ENCODE measurements around the gene GPC6. TPM values are rescaled to one million over a fixed set of nuclear protein-coding genes. Genes with fewer than 3 reads are reported as not detected.

Gene GPC6
- total RNA-seq, 2 experiments from 2014 or later = not detected

DNA sequence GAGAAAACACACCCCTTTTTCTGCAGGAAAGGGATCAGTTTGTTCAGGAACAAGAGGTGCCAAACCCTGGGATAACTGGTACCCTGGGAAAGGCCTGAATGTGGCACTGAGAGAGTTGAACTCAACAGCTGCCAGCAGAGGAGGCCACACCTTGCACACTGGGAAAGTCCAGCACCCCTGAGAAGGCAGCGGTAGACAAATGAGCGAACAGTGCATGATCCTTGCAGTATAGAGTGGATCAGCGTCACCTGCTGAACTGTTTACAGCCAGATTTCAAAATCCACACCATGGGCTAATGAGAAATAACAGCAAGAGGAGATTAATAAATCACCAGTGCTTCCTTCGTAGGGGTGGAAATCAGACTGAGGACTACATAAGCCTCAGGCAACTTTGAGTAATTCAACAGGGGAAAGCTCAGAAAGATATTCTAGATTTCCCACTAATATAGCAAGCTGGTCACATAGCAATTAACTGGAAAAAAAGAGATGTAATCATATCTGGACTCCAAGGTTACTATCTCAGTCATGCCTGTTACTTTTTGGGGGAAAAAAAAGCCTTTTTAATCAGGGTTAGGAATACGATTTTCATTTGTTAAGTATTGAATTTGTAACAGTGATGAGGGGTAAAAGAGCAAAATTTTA lies 1200.8 kb downstream of the GPC6 start:
- no peak overlapping the region for H3K4me3 Mint-ChIP-seq
- H3K27ac Mint-ChIP-seq = no peak overlapping the region
- peaks cover 6% of the 10 kb centered on the region for H3K4me1 Mint-ChIP-seq (ENCODE audit: low read depth)
- no peaks in the 10 kb centered on the region for H3K36me3 Mint-ChIP-seq
- ChIA-PET CTCF (no interaction called here), POLR2A (no interaction called here)
- intact Hi-C loops (cut with micrococcal nuclease) = no loop called here
- H3K9me3 Mint-ChIP-seq = no peaks in the 10 kb centered on the region
- peaks cover 6% of the 10 kb centered on the region for H3K27me3 Mint-ChIP-seq
- no peak for DNase-seq

- H3K27ac Mint-ChIP-seq = no peak overlapping the region
- no peak for DNase-seq
- POLR2A ChIA-PET = no interaction called here
- H3K36me3 Mint-ChIP-seq = no peaks in the 10 kb centered on the region
- intact Hi-C loops (cut with micrococcal nuclease) = loop anchor here (10.0 kb wide), 2 partner anchors 973 to 1043 kb away; no protein-coding TSS in a partner anchor
- H3K4me1 Mint-ChIP-seq (ENCODE audit: low read depth) = peaks cover 17% of the 10 kb centered on the region
- no peaks in the 10 kb centered on the region for H3K9me3 Mint-ChIP-seq
- no peaks in the 10 kb centered on the region for H3K27me3 Mint-ChIP-seq
- CTCF ChIA-PET = interaction anchor here (8.0 kb wide), 1 partner anchor 186 kb away, joined by 174 read pairs; no protein-coding TSS in a partner anchor
- no peak overlapping the region for H3K4me3 Mint-ChIP-seq
Observed at GRCh38 chr13:94431574-94431973, 1205.0 kb downstream of the GPC6 start.

DNA sequence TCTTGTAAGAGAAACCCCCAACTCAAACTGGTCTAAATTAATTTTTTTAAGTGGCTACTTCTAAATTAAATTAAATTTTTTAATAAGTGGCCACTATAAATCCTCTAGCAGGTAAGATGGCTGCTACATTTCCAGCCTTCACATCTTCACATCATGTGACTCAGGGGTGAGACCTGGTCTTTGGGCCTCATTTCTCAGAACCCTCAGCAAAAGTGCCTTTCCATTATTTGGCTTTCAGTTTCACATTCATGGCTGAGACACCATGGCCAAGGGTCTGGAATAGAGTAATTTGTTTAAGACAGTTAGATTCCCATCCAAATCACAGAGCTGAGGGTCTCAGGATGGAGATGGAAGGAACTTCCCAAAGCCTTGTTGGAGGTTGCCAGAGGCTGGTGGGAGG lies 1205.4 kb downstream of the GPC6 start:
- intact Hi-C loops (cut with micrococcal nuclease) = loop anchor here (1.0 to 10.0 kb wide), 4 partner anchors 13 to 1043 kb away; no protein-coding TSS in a partner anchor
- H3K27me3 Mint-ChIP-seq = no peaks in the 10 kb centered on the region
- DNase-seq = peak; percentile 16
- ChIA-PET POLR2A (no interaction called here), CTCF (interaction anchor here (0.6 to 8.0 kb wide), 2 partner anchors 22 to 186 kb away, joined by 3 to 174 read pairs; no protein-coding TSS in a partner anchor)
- H3K4me1 Mint-ChIP-seq (ENCODE audit: low read depth) = peaks cover 17% of the 10 kb centered on the region
- H3K36me3 Mint-ChIP-seq = no peaks in the 10 kb centered on the region
- H3K4me3 Mint-ChIP-seq = no peak overlapping the region
- no peaks in the 10 kb centered on the region for H3K9me3 Mint-ChIP-seq
- no peak overlapping the region for H3K27ac Mint-ChIP-seq

DNA sequence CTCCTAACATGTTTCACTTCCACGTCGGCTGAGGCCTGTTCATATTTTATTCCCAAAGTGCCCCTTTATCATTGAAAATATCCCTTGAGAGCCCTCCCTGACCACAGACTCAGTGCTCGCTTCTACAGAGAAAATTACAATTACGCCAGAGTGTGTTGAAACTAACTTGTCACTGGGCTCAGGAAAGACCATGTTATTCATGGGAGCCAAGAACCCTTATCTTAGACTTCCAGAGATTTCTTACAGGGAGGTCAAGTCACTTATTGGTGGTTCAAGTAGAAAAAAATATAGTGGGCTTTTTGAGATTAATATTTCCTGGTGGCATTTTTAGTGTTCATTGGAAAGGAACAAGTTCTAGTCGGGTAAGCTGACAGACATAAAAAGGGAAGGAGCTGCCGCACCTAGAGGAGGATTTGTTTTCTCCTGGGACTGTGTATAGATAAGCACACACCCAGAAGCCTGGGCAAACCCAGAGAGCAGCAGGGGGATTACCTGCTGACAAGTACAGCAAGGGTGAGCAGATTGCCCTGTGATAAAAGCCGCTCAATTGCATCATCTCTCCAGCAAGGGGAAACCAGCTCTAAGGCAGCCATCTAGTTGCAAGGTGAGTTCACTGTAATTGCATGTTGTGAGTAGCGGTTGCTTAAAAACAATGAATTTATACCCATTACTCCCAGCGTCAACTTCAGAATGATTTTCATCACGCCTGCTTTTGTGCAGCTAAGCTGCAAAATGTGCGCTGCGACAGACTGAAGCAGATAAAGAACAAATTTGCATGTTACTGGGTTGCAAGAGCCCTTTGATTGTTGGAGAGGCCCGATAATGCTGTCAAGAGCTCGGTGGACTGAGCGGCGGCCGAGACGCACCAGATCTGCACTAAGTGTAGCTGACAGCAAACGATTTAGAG lies 1206.7 kb downstream of the GPC6 start:
- H3K4me3 Mint-ChIP-seq = no peak overlapping the region
- no peaks in the 10 kb centered on the region for H3K27me3 Mint-ChIP-seq
- no peaks in the 10 kb centered on the region for H3K9me3 Mint-ChIP-seq
- peaks cover 17% of the 10 kb centered on the region for H3K4me1 Mint-ChIP-seq (ENCODE audit: low read depth)
- H3K36me3 Mint-ChIP-seq = no peaks in the 10 kb centered on the region
- intact Hi-C loops (cut with micrococcal nuclease) = loop anchor here (2.0 to 10.0 kb wide), 3 partner anchors 115 to 1041 kb away; no protein-coding TSS in a partner anchor
- H3K27ac Mint-ChIP-seq = no peak overlapping the region
- ChIA-PET POLR2A (no interaction called here), CTCF (interaction anchor here (1.0 to 8.0 kb wide), 4 partner anchors 12 to 185 kb away, joined by 3 to 174 read pairs (median 10); no protein-coding TSS in a partner anchor)
- peak; percentile 48 for DNase-seq

DNA sequence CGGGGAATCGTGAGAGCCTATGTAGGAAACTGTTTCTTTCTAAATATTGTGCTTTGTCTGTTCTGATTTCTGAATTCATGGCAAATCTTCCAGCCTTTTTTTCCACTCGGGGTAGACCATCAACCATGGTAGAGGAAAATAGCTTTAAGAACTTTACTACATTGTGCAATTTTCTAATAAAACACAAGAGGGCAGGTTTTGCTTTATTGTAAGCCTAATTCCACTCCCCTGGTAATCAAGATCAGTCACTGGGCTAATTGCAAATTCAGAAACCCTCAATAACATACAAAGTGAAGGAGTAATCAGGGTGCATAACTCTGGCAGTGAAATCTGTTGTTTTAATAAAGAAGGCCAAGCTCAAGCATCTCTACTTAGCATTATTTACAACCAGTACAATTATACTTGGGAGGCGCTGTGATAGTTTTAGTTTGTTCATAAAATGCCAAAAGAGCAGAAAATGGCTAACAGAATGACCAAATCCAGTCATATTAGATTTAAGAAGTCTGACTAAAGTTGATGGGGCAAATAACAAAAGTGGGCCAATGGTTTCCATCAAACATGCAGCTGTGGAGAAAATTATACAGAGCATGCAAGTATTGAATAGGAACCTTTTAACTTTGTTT lies 1209.1 kb downstream of the GPC6 start:
- H3K4me3 Mint-ChIP-seq = no peak overlapping the region
- H3K36me3 Mint-ChIP-seq = no peaks in the 10 kb centered on the region
- H3K4me1 Mint-ChIP-seq (ENCODE audit: low read depth) = peaks cover 17% of the 10 kb centered on the region
- H3K9me3 Mint-ChIP-seq = no peaks in the 10 kb centered on the region
- ChIA-PET POLR2A (no interaction called here), CTCF (interaction anchor here (0.8 to 8.0 kb wide), 18 partner anchors 10 to 969 kb away, joined by 3 to 174 read pairs (median 4); partner anchors contain the start of gene TGDS)
- intact Hi-C loops (cut with micrococcal nuclease) = loop anchor here (1.0 to 10.0 kb wide), 4 partner anchors 182 to 1039 kb away; no protein-coding TSS in a partner anchor
- H3K27me3 Mint-ChIP-seq = peaks cover 3% of the 10 kb centered on the region
- DNase-seq = no peak
- no peak overlapping the region for H3K27ac Mint-ChIP-seq

- intact Hi-C loops (cut with micrococcal nuclease) = no loop called here
- ChIA-PET CTCF (no interaction called here), POLR2A (no interaction called here)
- DNase-seq = no peak
- H3K27me3 Mint-ChIP-seq = peaks cover 8% of the 10 kb centered on the region
- no peaks in the 10 kb centered on the region for H3K36me3 Mint-ChIP-seq
- H3K9me3 Mint-ChIP-seq = no peaks in the 10 kb centered on the region
- H3K4me3 Mint-ChIP-seq = no peak overlapping the region
- no peak overlapping the region for H3K27ac Mint-ChIP-seq
- H3K4me1 Mint-ChIP-seq (ENCODE audit: low read depth) = no peaks in the 10 kb centered on the region
Observed at GRCh38 chr13:94444826-94445225, 1218.2 kb downstream of the GPC6 start.

DNA sequence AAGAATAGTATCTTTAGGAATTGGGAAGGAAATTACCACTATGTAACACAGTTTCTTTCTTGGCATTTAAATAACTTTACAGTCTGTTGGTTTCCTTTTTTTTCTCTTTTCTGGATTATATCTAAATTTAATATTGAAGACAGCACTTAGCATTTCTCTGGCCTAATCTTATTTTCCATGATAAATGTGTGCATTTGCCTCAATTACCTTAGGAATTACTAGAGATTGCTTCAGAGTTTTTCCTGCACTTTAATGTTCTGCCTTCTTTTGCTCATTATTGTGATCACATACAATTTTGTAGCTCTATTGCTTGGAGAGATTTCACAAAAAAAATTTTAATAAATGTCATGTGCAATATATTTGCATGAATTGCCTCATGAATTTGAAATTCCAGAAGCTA lies 1227.7 kb downstream of the GPC6 start:
- intact Hi-C loops (cut with micrococcal nuclease) = no loop called here
- H3K9me3 Mint-ChIP-seq = no peaks in the 10 kb centered on the region
- H3K4me3 Mint-ChIP-seq = no peak overlapping the region
- no peaks in the 10 kb centered on the region for H3K4me1 Mint-ChIP-seq (ENCODE audit: low read depth)
- POLR2A ChIA-PET = no interaction called here
- H3K27ac Mint-ChIP-seq = no peak overlapping the region
- H3K36me3 Mint-ChIP-seq = no peaks in the 10 kb centered on the region
- no peaks in the 10 kb centered on the region for H3K27me3 Mint-ChIP-seq
- CTCF ChIA-PET = interaction anchor here (0.6 to 1.6 kb wide), 5 partner anchors 19 to 220 kb away, joined by 3 read pairs; no protein-coding TSS in a partner anchor
- no peak for DNase-seq

DNA sequence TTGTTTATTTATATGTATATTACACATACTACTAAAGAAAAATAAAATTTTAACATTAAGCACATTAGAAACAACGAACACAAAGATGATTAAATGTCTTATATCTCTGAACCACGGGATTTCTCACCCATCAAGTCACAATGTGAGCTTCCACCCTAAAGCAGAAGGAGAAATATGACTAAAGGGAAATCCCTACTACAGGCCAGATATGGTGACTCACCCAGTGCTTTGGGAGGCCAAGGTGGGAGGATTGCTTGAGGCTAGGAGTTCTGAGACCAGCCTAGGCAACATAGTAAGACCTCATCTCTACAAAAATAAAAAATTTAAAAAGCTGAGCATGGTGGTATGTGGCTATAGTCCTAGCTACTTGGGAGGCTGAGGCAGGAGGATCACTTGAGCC lies 1228.3 kb downstream of the GPC6 start:
- no peaks in the 10 kb centered on the region for H3K9me3 Mint-ChIP-seq
- CTCF ChIA-PET = interaction anchor here (0.6 to 1.2 kb wide), 2 partner anchors 167 to 220 kb away, joined by 3 read pairs; no protein-coding TSS in a partner anchor
- no peak overlapping the region for H3K4me3 Mint-ChIP-seq
- H3K27me3 Mint-ChIP-seq = no peaks in the 10 kb centered on the region
- DNase-seq = peak; percentile 54
- intact Hi-C loops (cut with micrococcal nuclease) = no loop called here
- H3K27ac Mint-ChIP-seq = no peak overlapping the region
- no peaks in the 10 kb centered on the region for H3K4me1 Mint-ChIP-seq (ENCODE audit: low read depth)
- POLR2A ChIA-PET = no interaction called here
- H3K36me3 Mint-ChIP-seq = no peaks in the 10 kb centered on the region

DNA sequence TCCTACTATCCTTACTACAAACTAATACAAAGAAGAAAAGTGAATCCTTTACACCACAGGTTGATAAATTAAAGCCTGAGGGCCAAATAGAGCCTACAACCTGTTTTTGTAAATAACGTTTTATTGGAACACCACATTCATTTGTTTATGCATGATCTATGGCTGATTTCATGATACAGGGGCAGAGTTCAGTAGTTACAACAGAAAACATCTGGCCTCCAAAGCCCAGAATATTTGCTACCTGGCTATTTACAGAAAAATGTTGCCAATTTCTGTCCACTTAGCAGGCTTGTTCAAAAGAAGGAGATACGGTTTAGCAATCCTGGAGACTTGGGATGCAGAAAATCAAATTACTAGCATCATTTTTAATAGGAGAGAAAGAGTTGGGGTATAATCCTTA lies 1228.8 kb downstream of the GPC6 start:
- H3K36me3 Mint-ChIP-seq = no peaks in the 10 kb centered on the region
- no peaks in the 10 kb centered on the region for H3K27me3 Mint-ChIP-seq
- H3K4me3 Mint-ChIP-seq = no peak overlapping the region
- POLR2A ChIA-PET = no interaction called here
- DNase-seq = no peak
- H3K4me1 Mint-ChIP-seq (ENCODE audit: low read depth) = no peaks in the 10 kb centered on the region
- no peaks in the 10 kb centered on the region for H3K9me3 Mint-ChIP-seq
- no peak overlapping the region for H3K27ac Mint-ChIP-seq
- CTCF ChIA-PET = interaction anchor here (1.2 kb wide), 1 partner anchor 219 kb away, joined by 3 read pairs; no protein-coding TSS in a partner anchor
- intact Hi-C loops (cut with micrococcal nuclease) = no loop called here
